NCI-H1105 (cell line): ENCODE measurements around the gene WBP4.
A peak's percentile ranks its signal among the peaks of the same experiment; 100 is the strongest.
"Not testable (repeated sequence)": the region's sequence is repeated elsewhere in the genome, so short reads cannot be mapped to it uniquely, and the experiment has no call there.

Experiments used
- DNase-seq: peaks from one replicate; lab custom pipeline; 2025; lab: John Stamatoyannopoulos, UW

WBP4 gene, protein sequence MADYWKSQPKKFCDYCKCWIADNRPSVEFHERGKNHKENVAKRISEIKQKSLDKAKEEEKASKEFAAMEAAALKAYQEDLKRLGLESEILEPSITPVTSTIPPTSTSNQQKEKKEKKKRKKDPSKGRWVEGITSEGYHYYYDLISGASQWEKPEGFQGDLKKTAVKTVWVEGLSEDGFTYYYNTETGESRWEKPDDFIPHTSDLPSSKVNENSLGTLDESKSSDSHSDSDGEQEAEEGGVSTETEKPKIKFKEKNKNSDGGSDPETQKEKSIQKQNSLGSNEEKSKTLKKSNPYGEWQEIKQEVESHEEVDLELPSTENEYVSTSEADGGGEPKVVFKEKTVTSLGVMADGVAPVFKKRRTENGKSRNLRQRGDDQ

DNA sequence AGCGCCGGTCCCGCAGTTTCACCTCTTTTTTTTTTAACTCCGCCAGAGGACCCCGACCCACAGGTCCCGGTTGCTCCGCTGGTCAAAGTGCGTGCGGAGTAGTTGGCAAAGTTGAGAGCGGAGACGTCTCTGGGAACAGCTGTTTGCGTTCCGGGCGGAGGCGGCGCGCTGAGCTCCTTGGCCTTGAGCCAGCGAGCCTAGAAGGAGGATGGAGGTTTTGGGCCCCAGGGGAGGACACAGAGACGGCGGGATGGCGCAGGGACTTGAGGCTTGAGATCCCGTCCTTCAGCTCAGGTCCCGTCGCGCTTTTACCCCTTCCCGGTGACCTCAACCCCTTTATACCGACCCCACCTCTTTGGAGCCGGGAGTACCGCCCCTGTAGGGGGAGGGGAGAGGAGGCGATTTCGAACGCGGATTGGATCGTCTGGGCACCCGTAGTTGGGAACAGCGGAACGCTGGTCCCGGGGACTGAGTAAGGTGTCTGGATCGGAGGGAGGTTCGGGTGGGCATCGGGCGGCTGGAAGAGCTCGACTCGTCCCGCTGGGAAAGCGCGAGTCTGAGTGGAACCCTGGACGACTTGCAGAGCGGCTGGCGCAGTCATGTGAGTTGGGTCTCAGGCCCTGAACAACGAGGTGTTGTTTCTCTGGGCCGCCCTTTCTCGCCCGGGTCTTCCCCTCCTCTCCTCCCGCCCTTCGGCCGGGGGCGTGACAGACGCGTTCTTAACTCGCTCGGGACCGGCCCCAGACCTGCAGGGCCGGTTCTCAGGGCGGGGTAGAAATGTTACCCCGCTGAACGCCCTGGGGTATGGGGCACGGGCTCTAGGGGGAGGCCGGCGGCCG is at the start of gene WBP4:
TSS of gene WBP4 (plus strand) at position 435 of the 839 bp plus-strand sequence. CDS start at position 600, 165 bp downstream.
- peak; percentile 74 for DNase-seq

DNA sequence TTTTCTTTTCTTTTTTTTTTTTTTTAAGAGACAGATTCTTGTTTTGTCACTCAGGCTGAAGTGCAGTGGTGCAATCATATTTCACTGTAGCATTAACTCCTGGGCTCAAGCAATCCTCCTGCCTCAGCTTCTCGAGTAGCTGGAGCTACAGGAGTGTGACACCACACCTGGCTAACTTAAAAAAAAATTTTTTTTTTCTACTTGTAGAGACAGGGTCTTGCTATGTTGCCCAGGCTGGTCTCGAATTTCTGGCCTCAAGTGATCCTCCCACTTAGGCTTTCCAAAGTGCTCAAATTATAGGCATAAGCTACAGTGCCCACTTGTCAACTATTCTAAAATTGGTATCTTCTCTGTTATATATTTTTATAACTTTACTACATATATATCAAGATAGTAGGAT is 48.8 kb upstream of the WBP4 start:
- no peak for DNase-seq

DNA sequence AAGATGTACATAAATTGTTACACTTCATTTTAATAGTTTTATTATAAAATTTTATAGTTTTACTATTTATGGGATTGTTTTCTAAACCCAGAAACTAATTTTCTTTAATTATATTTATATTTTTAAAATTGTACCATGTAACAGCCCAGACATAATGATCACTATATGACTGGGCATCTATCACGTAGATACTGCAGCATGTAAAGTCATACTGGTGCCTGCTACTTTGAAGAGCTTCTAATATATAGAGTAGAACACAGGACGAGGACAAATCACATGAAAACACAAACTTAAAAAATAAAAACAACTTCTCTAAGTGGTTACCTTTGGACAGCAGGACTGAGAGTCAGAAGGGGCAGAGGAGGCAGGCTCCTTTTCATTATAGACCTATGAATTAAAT is 47.5 kb upstream of the WBP4 start:
- no peak for DNase-seq

DNA sequence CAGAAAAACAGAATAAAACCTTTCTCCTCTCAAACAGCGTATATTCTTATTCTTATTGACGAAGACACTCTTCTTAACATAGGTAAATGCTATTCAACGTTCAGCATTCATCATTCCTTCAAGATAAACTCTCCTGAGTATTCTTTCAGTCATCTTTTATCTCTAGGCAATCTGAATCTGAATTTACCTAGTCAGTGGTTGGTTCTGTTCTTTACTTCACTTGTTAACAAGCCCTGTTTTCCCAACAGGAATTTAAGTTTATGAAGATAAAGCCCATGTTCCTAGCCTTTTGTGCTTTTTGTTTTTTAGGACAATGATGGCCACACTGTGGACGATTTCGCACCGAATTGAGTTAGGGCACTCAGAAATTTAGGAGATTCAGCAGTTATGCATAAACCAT is 45.4 kb upstream of the WBP4 start:
- DNase-seq = no peak

DNA sequence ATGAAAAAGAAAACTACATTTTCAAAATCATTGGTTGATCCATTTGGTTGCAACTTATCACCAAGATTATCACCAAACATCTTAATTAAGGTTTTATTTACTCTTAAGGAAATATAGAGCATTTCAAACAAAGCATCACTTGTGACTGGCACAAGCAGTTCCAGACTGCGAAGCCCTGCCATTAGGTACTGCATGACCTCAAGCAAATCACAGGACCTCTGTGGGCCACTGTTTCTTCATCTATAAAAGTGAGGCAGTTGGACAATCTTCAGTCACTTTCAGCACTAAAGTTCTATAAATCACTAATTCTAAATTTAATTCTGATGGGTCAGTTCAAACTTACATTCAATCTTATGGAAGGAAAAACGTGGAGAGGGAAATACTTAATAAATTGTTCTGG is 44.1 kb upstream of the WBP4 start:
- no peak for DNase-seq

DNA sequence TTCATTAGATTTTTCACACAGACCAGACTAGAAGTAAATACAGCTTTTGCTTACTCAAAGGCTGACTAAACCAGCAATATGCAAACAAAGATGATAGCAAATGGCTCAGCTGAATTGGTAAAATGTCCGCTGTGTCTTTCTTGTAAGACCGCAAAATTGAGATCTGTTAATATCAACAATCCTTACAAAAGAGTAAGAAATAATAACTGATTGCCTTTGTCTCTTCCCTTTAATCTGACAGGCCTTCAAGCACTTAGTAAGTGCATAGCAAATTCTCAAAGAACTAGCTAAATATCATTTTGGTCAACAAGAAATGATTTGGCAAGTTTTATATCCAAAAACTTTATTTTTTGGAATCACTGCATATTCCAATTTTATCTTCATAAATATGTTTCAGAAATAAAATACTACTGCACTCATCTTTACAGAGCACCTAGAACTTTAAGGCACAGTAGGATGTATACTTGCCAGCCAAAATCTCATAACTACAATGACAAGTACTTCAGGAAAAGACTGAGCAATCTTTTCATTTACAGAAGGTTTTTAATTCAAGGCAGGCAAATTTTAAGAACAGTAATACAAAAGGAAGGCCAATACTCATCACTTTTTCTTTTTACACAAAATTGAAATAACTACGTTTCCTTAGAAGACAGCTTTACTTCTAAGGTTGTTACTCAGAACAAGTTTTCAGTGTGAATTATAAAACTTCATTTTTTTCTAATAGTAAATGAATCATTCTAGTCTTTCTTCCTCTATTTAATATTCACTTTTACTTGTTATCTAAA is 43.3 kb upstream of the WBP4 start:
- DNase-seq = no peak

DNA sequence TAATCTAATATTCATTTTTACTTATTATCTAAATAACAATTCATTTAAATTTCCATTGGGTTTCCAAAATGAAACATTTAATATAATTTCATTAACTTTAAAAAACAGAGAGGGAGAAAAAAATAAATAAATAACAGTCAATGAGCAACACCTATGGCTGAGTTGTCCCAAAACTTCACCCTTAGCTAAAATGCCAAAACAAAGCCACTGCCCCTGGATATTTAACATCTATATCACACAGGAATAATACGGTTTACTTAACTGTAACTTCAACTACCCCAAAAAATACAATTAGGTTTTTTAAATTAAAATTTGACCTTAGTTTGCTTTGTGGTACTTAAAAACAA is 42.7 kb upstream of the WBP4 start:
- no peak for DNase-seq

DNA sequence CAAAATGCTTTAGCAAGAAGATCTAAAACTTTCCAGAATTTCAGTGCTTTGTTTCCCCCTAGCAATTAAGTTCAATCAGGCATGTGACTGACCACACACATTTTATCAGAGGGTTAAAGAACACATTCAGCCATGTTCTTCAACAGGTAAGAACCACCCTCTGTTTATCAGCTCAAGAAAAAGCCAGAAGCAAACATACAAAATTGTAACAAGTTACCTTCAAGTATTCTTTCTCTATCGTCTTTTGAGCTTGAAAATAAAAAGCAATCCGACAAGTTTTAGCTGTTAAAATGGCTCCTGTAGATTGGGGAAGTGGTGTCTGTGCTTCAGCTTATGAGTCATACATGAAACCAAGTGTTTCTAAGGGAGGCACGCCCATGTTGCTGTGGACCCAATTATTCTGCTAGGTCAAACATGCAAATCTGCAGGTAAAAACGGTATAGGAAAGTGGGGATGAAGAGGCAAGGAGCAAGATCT is 42.3 kb upstream of the WBP4 start, which contains the start of gene ELF1:
TSS of gene ELF1 (minus strand) at position 306 of the 477 bp plus-strand sequence. CDS start 37,262 bp downstream, outside the sequence.
- DNase-seq = no peak

DNA sequence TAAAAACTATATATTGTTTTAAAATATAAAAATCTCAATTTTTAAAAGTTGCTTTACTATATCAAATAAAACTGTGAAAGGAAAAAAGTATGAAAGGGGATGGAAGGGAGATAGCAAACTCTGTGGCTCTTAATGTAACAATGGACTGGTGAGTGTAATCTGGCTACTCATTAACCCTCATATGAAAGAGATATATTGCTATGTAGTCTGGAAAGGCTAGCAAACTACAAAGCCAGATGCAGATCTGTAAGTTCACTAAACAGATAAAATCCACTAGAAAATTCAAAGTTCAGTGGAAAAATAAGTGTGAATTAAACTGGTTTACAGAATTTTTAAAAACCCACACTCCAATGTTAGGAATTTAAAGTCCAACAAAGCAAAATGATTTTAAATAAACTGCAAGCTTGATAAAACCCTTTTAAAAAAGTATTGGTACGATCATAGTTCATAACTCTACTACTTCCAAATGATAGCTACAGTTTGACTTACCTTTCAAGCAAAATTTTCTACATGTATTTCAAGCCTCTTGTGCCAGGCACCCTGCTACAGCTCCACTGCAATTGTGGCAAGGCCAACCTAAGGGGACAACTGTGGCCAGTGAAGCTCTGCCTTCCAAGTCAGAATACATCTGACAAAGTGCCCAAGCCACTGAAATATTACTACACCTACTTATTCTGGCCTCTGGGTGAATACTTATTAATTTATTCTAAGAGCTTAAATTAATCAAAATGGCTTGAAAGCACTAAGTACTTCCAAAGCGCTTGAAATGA is 41.5 kb upstream of the WBP4 start:
- no peak for DNase-seq

DNA sequence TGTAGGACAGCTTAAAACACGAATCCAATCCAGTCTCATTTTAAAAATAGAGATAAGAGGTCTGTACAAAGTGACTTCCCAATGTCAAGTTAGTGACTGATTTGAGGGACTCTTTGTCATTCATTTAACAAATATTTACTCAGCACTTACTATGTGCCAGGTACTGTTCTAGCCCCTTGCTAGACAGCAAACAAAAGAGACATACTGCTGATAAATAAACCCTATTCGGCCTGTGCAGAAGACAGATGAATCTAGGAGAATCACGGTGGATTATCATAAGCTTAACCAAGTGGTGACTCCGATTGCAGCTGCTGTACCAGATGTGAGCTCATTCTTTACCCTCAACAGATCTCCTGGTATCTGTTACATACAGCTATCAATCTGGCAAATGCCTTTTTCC is 35.8 kb upstream of the WBP4 start:
- DNase-seq = no peak

DNA sequence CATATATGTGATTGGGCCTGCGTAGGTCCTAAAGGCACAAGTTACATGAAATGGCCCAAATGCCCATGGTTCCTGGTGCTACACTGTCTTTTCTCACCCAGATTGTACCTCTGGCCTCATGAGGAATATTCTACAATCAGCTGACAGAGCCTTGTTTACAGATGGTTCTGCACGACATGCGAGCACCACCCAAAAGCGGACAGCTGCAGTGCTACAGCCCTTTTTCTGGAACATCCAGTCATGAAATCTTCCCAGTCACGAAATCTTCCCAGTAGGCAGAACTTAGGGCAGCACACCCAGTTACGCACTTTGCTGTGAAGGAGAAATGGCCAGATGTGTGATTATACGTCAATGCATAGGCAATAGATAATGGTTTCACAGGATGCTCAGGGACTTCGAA is 34.5 kb upstream of the WBP4 start:
- DNase-seq = no peak

DNA sequence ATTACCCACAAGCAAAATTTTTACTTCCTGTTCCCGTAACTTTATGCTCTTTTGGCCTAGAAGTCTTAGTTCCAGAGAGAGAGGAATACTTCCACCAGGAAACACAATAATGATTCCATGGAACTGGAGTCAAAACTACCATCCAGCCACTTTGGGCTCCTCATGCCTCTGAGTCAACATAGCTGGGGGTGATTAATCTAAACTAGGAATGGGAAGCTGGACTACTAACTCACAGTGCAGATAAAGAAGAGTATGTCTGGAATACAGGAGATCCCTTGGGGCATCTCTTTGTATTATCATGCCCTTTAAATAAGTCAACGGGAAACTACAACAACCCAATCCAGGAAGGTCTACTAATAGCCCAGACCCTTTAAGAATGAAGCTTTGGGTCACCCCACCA is 33.3 kb upstream of the WBP4 start:
- no peak for DNase-seq

DNA sequence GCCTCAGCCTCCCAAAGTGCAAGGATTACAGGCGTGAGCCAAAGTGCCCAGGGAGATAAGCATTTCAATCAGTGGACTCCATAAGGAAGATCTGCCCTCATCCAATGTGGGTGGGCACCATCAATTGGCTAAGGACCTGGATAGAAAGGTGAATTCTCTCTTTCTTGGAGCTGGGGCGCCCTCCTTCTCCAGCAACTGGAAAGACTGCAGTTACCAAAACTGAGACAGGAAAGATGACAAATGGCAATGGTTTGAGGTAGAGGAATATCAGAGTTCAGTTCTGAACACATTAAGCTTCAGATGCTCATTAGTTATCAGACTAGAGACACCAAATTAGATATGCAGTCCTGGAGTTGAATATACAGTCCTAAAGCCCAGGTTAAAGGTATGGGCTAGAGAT is 31.7 kb upstream of the WBP4 start:
- DNase-seq = no peak

DNA sequence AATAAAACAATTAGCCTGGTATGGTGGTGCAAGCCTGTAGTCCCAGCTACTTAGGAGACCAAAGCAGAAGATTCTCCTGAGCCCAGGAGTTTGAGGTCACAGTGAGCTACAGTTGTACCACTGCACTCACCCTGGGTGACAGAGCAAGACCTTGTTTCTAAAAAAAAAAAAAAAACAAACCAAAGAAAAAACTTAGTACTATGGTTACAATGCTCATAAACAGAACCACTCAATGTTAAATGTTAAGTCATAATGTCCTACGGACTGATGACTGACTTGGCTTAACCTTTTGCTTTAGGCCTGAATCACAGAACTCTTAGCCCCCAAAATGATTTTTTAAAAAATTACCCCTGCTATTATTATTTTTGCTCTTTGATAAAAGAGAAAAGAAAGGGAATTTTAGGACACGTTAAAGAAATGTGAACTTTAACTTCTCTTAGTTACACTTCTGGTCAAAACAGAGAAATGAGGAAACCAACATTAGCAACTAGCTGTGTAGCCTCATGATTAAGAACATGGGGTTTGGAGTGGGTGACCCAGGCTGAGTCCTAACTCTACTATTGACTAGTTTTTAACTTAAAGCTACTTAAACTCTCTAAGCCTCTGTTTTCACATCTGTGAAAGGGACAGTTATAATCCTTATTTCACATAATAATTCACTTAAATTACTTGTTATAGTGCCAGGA is 28.5 kb upstream of the WBP4 start:
- no peak for DNase-seq

DNA sequence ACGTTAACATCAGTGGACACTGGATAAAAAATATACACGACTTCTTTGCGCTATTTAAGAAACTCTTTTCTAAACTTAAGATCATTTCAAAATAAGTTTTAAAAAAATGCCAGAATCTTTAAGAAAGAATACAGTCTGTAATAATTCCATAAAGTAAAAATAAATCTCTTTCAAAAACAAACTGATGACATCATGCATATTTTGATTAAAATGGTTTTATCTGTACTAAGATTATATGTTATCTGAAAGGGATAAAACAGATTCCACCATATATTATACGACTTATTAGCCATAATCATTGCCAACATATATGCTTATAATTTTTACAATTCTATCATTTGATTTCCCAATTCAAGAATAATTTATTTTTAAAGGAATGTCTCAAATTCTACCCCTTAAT is 26.9 kb upstream of the WBP4 start:
- no peak for DNase-seq

DNA sequence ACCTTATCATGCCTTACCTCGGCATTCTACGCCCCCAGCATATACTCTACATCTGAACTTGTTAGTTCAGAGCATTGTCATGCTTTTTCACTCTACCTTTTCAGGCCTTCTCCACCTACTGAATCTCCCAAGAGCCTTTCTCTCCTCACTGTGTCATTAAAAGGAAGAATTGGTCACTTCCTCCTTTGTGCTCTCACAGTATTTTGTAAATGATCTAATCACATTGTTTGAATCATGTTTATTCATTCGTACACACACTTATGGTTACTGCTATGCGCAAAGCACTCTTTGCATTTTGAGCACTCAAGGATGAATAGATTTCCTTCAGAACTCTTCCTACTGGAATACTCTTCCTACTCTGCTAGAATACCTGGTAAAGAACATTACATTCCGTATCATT is 26.4 kb upstream of the WBP4 start:
- DNase-seq = no peak

DNA sequence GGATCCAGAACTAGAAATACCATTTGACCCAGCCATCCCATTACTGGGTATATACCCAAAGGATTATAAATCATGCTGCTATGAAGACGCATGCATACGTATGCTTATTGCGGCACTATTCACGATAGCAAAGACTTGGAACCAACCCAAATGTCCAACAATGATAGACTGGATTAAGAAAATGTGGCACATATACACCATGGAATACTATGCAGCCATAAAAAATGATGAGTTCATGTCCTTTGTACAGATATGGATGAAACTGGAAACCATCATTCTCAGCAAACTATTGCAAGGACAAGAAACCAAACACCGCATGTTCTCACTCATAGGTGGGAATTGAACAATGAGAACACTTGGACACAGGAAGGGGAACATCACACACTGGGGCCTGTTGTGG is 24.8 kb upstream of the WBP4 start:
- not testable (repeated sequence) for DNase-seq

DNA sequence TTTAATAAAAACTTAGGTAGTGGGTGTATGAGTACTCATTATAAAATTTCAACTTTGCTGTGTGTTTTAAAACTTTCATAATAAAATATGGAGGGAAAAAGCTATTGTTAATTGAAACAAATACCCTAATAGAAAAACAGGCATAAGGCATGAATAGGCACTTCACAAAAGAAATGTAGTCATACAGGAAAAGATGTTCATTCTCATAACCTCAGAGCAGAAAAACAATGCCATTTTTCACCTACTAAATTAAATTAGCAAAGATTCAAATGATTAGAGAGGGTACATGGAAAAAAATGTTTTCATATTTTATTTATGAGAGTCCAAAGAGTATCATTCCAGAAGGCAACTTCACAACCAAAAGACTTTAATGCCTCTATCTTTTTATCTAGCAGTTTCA is 21.6 kb upstream of the WBP4 start:
- DNase-seq = no peak

DNA sequence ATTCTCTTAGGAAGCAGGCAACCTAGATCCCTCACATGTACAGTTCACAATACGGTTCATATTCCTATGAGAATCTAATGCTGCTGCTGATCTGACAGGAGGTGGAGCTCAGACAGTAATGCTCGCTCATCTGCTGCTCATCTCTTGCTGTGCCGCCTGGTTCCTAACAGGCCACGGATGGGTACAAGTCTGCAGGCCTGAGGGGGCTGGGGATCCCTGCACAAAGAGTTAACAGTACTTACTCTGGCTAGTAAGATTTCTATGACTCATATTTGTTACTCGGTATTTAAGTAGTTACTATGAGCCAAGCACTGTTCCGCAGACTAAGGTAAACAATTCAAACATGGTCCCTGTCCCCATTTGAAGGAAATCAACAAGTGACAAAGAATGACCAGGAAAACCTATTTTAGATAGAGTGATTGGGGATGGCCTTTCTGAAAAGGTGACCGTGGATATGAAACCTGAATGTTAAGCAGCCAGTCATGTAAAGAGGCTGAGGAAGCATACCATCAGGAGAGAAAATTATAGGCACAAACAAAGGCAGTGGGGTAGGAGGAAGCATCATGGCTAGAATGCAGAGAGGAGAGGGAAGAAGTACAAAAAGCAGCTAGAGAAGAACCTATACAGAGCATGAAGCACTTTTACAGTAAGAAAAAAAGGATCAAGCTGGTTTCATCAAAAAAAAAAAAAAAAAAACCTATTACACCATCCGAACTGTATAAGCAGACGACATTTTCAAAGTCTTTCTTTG is 20.6 kb upstream of the WBP4 start:
- DNase-seq = no peak

DNA sequence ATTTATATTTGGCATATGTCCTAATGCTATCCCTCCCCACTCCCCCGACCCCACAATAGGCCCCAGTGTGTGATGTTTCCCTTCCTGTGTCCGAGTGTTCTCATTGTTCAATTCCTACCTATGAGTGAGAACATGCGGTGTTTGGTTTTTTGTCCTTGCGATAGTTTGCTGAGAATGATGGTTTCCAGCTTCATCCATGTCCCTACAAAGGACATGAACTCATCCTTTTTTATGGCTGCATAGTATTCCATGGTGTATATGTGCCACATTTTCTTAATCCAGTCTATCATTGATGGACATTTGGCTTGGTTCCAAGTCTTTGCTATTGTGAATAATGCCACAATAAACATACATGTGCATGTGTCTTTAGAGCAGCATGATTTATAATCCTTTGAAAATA is 18.9 kb upstream of the WBP4 start:
- DNase-seq = not testable (repeated sequence)
